Endometrium (tissue), 2 donors: ENCODE measurements around the gene AGBL3.
"Not testable (repeated sequence)": the region's sequence is repeated elsewhere in the genome, so short reads cannot be mapped to it uniquely, and the experiment has no call there.

Experiments
- FAIRE-seq: peaks from 2 replicates; lab custom pipeline; 2012; peaks lifted over from hg19 to GRCh38; lab: Jason Lieb, UNC
- donor health status: control.
- donor health status: control.

AGBL3 gene

DNA sequence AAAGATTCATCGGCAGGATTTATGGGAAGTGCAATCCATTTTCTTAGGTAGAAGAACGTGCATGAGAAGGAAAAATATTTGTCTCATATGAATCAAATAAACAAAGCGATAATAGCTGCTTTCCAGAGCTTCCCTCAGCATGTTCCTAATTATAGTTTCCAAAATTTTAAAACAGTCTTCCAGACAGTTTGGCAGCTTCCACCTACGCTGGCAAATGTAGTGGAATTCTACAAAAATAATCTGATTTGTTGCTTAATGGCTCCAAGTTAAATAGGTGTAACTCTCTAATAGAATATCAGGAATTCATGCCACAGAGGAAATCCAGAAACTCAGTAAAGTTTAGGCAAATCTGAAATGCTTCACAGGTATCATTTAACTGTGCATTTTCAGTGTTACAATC, 23.3 kb upstream of the AGBL3 start:
- FAIRE-seq = no peak

DNA sequence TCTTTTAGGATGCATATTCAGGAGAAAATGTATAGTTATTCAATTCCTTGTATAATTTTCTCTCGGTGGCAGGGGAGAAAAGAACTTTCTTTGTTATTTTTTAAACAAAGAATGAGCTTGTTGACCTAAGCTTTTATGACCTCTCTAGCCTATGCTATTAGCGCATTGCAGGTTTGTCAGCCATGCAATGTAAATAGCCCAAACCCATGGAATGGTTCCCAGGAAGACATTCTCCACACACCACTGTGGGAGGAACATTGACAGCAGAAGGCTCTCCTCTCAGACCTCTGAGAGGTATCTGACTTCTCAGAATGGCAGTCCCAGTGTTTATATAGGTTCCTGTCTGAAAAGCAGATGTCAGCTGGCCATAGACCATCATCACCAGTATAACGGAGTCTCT, 19.6 kb upstream of the AGBL3 start:
- FAIRE-seq = no peak

DNA sequence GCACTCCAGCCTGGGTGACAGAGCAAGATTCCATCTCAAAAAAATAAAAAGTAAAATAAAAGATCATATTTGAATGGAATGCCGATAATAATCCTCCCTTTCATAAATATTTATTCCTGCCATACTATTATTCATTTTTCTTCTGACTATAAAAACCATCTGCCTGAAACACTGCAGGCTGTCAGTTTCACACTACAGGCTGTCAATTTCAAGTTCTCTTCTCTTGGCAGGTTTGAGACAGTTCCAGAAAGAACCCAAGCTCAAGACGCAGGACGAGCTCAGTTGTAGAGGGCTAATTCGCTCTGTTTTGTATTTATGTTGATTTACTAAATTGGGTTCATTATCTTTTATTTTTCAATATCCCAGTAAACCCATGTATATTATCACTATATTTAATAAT, 18.2 kb upstream of the AGBL3 start:
- no peak for FAIRE-seq

DNA sequence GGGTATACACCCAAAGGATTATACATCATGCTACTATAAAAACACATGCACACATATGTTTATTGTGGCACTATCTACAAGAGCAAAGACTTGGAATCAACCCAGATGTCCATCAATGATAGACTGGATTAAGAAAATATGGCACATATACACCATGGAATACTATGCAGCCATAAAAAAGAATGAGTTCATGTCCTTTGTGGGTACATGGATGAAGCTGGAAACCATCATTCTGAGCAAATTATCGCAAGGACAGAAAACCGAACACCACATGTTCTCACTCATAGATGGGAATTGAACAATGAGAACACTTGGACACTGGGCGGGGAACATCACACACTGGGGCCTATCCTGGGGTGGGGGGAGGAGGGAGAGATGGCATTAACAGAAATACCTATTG, 4.7 kb upstream of the AGBL3 start:
- FAIRE-seq = not testable (repeated sequence)

DNA sequence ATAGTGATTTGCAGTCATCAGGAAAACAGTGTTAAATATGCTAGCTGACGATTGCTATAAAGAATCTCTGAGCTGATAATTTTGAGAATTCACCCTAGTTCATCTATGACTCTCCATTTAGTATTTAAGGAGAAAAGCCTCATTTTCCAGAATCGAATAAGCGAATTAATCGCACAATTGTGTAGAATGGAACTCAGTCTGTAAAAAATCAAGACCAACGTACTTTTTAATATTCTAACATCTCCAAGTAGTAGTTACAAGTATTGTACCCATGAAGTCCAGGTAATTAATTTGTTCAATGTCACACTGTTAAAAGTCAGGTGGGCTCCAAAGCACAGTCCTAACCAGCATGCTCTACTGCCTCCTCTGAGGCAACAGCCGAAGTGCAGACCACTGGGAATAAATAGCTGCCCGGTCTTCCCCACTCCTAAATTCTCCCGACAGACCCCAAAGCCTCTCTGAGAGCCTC, 380 bp upstream of the AGBL3 start:
- FAIRE-seq = no peak

DNA sequence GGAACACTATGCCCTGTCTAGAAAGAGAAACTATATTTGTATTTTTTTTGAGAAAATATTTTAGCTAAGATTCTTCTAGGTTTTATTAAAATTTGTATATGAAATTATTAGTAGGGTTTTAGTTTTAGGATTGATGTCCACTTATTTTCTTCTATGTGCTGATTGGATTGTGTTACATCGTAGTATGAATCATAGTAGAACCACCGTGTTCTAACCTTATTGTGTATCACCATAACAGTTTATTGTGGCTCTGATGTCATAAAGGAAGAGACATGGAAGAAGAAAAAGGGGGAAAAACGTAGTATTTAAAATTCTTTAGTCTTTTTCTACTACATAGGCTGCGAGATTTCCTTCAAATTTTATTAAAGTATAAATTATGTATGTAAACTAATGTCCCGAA, 1.9 kb downstream of the AGBL3 start:
- FAIRE-seq = no peak

DNA sequence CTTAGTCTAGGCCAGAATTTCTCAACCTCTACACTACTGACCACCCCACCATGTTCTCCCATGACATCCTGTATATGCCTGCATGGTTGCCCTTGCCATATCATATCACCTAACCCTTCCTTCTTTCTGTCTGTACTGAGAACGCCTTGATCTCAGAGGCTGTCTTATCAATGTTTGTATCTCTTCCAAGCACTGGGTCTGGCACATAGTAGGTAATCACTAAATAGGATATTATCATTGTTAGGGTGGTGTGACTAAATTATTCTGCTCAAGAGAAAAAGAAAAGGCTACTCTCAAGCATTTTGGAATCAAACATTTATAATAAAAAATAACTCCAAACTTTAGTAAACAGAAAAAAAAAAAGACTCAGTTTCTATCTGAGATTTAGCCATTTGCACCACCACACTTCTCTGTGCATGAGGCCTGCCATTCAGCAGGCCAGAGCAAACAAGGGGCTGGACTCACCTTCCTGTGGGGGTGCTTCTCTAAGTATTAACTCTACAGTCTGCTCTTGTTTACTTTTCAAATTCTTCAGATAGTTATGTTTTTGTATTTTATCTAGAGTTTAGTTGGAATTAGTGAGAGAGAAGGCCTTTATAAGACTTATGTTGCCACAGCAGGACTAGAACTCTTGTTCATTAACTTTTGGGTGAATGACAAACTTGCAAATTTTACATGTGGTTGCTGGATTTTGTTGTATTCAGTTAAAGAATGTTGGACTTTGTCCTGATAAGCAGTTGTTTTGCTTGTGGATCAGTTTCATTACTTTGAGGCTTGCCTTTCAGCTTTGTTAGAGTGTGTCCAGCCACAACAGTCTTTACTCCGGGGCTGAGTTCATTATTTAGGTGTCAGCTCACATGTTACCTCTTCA, 5.4 kb downstream of the AGBL3 start:
- no peak for FAIRE-seq

DNA sequence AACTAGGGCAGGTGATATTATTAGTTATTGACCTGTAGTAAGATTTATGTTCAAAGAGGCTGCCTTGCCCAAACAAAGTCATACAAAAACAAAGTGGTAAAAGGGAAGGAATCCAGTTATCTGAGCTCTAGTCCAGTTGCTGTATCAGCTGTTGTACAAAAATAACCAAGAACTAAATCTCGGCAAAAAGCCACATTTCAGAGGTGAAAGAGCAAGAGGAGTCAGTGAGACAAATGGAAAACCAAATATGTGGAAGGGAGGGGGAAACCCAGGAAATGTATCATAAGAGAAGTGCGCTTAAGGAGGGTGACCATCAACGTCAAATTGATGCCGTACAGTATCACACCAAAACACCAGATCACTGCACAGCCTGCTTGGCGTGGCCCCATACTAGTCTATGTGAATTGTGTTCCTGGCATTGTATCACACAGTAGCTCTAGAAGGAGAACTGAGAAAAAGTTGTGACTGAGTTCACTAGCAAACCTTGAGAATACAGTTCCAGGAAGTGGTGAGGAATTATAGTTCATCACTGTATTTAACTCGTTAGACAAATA, 6.4 kb downstream of the AGBL3 start:
- no peak for FAIRE-seq

DNA sequence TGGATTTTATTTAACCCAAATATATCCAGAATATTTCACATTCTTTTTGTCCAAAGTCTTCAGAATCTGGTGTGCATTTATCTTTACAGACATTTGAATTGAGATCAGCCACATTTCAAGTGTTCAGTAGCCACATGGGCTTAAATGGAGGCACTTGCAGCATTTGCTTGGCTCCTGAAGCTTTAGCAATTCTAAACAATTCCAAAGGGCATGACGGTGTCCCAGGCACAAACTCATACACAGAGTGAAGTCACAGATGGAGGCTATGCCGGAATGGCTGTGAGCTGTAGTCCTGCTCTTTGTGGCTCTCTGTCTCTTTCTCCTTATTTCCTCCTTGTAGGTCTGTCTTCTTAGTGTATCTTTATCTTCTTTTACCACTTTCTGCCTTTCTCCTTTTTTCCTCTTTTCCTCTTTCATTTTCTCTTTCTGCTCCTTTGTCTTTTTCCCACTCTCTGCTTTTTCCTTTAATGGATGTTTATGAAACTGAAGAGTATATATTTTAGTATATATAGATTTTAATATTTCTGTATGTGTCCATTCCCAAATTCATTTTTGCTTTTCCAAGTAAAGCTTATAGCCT, 7.7 kb downstream of the AGBL3 start:
- FAIRE-seq = no peak

DNA sequence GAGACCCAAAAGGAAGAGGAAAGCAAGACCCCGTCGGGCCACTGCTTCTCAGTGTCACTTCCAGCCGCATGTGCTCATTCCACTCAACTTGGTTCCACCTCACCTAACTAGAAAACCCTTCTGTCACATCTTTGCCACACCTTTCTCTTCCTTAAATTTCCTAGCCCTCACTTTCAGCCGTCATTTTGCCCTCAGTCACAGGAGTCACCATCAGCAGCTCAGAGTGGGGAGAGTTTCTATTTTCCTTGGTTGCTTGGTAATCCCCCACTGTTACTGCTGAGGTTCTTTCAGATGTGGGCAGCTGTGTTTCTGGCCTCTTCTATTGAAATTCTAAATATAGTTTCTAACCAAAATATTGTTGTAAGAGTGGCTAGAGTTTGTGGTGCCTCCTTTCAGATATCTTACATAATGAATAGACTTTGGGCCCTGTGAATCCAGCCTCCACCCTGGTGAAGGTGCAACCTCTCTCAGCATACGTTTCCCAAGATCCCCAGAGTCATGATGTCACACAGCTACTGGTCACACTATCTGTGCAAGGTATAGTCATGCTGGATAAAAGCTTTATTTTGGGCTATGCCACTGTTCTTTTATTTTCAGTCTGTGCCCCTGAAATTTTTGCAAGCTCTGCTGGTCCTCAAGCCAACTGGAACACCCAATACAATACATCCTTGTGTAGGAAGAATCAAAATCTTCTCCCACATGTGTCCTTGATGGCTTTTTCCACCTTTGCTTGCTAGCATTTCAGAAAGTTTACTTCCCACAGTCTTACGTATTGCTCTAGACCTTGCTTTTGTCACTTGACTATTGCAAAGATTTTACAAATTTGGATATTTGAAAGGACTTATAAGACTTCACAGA, 9.2 kb downstream of the AGBL3 start:
- FAIRE-seq = no peak

DNA sequence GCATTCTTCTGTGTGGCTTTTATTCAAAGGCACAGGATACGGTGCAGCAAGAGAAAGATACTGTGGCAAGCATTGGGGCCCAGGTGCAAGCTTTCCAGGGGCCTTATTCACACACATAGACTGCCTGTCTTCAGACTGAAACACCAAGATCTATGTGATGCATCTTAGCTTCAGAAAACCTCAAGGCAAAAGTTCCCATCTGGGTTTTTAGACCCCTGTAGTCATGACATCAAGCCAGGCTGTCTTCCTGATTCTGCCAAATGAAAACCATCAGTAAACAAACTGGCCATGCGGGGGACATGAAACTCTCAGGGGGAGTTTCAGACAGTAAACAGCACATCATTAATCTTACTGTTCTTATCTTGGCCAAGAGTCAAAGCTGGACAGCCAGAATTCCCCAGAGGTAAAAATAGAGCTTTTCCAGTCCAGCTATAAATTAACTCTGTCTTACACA, 9.8 kb downstream of the AGBL3 start:
- FAIRE-seq = no peak

DNA sequence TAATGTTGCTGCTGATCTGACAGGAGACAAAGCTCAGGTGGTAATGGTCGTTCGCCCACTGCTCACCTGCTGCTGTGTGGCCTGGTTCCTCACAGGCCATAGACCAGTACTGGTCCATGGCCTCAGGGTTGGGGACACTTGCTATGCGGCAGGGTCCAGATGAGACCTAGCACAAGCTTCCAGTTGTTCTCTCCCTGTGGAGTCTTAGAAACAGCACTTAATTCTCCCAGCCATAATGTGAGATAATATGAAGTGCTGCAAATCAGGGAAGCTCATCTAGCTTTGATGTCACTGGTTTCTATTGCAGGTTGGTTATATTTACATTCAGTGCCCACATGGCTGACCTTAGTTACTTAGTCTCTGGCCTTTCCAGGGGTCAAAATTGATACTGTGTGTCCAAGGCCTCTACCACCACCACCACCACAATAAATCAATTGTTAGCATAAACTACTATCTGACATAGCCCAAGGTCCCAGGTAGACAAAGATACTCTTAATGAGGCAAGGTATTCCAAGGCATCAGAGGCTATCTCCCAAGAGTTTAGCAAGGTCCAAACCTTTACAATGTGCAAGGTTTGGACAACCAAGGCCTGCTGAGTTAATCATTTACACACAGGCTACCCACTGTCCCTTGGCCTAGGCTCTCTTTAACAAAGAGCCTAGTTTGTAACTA, 11.0 kb downstream of the AGBL3 start:
- FAIRE-seq = no peak

DNA sequence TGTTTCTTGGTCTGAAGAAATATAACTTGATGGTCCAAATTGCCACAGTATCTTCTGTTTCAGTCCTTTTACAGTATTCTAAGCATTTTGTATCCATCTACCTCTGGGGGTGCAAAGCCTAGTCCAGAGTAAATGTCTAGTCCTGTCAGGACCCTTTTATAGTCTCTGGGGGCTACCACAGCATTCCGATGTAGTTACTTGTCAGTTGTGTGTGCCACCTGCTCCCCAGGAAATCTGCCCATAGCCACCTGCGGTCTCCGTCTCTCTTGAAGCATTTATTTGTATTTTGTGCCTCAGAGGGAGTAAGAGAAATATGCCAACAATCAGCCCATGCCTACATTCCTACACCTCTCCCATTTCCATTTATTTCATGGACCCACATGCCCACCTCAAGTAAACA, 12.8 kb downstream of the AGBL3 start:
- FAIRE-seq = no peak

DNA sequence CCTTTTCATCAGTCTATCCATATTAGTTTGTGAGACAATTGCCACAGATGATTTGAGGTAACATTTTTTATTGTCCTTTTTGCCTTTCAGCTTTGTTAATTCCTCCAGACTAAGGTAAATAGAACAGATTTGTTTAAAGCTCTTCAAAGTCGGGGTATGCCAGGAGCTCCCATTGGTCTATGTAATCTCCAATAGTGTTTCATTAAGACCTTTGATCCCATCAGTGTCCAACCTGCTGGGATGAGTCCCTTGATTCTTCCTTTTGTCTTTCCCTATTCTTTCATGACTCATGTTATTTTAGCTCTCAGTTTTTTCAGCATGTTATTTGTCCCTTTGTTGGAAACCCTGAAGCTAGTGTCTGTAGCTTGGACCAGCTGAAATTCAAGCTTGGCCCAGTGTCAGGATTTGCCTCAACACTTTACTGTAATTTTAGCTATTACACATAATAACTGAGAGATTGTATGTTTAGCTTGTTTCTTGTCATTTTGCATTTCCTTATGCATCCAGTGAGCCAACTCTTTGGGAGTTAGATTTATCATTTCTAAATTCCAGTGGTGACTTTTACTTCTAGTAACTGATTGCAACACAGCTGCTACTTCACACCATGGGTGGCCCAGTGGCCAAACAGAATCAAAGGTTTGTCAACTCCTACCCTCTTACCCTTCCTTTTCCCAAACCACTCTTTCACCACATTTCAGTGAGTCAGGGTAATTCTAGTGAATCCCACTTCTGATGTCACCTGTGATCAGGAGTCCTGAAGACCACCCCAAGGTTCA, 15.3 kb downstream of the AGBL3 start:
- FAIRE-seq = no peak

DNA sequence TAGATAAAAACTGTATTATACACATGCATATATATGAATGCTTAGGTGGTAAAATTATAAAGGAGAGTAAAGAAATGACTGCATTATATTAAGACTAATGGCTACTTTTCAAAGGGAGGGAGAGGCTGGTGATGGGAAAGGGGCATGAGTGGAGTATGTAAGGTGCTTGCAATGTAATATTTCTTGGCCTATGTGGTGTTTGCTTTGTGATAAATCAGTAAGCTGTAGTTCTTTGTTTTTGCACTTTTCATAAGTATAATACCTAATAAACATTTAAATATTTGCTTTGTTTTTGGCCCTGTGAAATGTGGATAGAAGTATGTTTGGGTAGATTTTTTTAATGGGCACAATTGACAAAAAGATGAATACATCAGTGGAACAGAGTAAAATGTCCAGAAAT, 25.9 kb downstream of the AGBL3 start:
- FAIRE-seq = no peak

DNA sequence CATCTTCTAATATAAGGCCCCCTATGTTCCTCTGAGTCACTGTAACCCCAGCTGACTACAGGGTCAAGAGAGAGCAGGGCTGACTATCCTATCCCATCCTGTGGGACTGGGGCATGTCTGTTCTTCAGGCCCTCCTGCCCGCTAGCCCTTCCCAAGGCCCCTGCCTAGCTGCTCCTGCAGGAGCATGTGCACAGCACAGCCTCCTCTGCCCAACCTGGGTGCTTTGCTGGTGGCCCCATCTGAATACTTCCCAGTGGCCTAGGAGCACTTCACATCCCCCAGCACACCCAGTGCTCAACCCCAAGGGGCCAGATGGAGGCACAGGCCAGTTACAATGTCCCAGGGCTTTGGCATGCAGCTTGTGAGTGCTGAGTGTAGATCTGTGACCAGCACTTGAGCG, 37.3 kb downstream of the AGBL3 start:
- FAIRE-seq = no peak

DNA sequence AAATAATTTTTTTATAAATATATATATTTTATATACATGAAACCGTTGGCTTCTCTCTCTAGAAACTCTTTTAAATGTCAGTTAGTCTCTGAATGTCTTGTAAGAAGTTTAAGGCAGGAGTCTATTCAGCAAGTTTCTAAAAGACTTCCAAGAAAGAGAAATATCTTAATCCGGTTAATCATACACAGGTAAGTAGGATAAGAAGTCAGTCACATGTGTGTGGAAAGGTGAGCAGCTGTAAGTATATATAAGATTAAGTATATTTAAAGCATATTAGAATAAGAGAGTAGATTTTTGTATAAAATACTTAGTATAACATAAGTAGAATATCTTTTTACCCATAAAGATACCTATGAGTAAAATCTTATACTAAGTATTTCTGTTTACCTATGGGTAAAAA, 48.9 kb downstream of the AGBL3 start:
- FAIRE-seq = no peak

DNA sequence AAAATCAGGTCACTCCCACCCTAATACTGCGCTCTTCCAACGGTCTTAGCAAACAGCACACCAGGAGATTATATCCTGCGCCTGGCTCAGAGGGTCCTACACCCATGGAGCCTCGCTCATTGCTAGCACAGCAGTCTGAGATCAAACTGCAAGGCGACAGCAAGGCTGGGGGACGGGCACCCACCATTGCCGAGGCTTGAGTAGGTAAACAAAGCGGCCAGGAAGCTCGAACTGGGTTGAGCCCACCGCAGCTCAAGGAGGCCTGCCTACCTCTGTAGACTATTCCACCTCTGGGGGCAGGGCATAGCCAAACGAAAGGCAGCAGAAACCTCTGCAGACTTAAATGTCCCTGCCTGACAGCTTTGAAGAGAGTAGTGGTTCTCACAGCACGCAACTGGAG, 80.7 kb downstream of the AGBL3 start:
- not testable (repeated sequence) for FAIRE-seq

DNA sequence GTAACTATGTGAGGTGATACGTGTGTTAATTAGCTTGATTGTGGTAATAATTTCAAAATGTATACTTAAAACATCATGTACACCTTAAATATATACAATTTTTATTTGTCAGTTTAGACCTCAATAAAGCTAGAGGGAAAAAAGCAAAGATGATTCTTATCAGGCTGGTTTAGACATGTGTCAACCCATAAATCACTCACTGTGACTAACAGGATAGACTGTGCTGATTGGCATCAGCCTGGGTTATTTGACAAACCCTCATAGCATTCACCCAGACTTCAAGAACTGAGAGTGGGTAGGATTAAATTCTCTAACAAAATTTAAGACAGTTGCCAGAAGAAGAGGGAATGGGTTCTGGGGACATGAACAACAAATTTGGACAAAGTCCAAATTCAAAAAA, 87.8 kb downstream of the AGBL3 start:
- no peak for FAIRE-seq

DNA sequence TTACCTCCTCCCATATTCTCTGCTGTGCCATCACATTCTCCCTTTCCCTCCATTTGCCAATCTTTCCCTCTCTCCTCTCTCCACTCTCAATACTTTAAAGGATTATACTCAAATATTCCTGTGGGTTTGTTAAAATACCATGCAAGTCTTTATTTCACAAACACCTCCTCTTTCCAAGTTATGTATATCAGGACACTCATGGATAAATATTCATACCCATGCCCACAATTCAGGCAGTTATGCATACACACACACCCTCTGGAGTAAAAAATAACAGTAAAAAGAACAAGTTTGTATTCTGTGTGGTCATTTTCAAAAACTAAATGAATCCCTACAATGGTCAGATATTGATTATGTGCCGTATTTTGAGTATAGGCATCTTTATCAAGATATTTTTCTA, 88.2 kb downstream of the AGBL3 start:
- FAIRE-seq = no peak

DNA sequence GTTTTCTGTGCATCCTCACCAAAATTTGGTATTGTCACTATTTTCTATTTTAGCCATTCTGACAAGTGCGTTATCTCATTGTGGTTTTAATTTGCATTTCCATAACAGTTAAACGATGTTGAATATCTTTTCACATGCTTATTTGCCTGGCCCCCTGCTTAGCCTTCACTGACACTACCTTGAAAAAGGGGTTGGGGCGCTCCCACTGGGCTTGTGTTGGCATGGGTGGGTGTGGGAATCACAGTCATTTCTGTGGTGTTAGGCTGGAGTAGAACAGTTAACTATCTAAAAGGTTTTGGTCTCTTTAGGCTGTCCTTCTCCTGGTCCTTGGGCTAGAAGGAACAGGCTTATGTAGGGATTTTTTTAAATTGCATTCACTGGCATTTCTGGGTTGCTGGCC, 89.4 kb downstream of the AGBL3 start:
- no peak for FAIRE-seq
